Body of pancreas (tissue), 4 donors: ENCODE measurements around the gene MON1A. TPM values are rescaled to one million over a fixed set of nuclear protein-coding genes. Genes with fewer than 3 reads are reported as not detected.

Source experiments
- ATAC-seq: fragments of 150-250 bp; one replicate; pipeline ENCODE4 v1.9.1; 2016
- DNase-seq, 4 donors: peaks; one replicate each; pipeline ENCODE4 v3.0.0-alpha.2; 2019
- H3K27ac ChIP-seq, 4 donors: fragments of 200-600 bp; sonication (generic); 1 replicate in 3 of 4; 2 replicates in 1 of 4; pipeline versions ENCODE4 v1.5.1 to v1.6.1; 2016 to 2019; ENCODE audit warnings: mild to moderate bottlenecking in 1 of 4, mixed read lengths in 1 of 4, moderate library complexity in 1 of 4
- H3K27me3 ChIP-seq, 2 donors: fragments of 200-600 bp; sonication (generic); one replicate each; pipeline ENCODE4 v1.6.0; 2016; ENCODE audit warnings: mild to moderate bottlenecking in 1 of 2
- H3K36me3 ChIP-seq, 2 donors: fragments of 200-600 bp; sonication (generic); replicated peaks in 1 of 2; 2 replicates each; pipeline ENCODE4 v1.5.1; 2016; ENCODE audit warnings: low read depth in 2 of 2; ENCODE audit not compliant: insufficient read depth in 1 of 2
- H3K4me1 ChIP-seq: fragments of 200-600 bp; sonication (generic); one replicate; pipeline ENCODE4 v1.6.0; 2016
- H3K4me3 ChIP-seq, 2 donors: fragments of 200-600 bp; sonication (generic); 1 replicate in 1 of 2; 2 replicates in 1 of 2; pipeline ENCODE4 v1.5.1; 2016 to 2019
- H3K9me3 ChIP-seq, 3 donors: fragments of 200-600 bp; sonication (generic); 1 replicate in 2 of 3; 2 replicates in 1 of 3; pipeline ENCODE4 v1.5.1; 2016
- POLR2A ChIP-seq, 3 donors: fragments of 450-650 bp; IDR thresholded peaks; one replicate each; pipeline ENCODE4 v1.6.1; 2016; ENCODE audit warnings: antibody characterized with exemption in 3 of 3, mild to moderate bottlenecking in 2 of 3
- WGBS, 2 donors: methylation state at CpG; one replicate each; pipeline ENCODE4 v1.1.5; 2017; 5-methylcytosine and 5-hydroxymethylcytosine counted together
- intact Hi-C: fragments of 100-400 bp; cut with DNase I; formaldehyde crosslinking; loops from one replicate; pipeline ENCODE4 v1.15.1; 2023
- total RNA-seq, 2 donors: library from RNA; depleted of rRNA; stranded (reverse); fragments of >200 nt; gene quantifications; one replicate each; pipeline ENCODE4 v1.1.0, GENCODE V29; 2016
- TF ChIP-seq, protein P1 (sequence below), 7 experiments: fragments of 450-650 bp in 4 of 7; fragments of 200-600 bp in 3 of 7; sonication (generic) in 3 of 7; IDR thresholded peaks; one replicate each; pipeline ENCODE4 v1.5.1; 2016 to 2019; ENCODE audit warnings: antibody characterized with exemption in 7 of 7

MON1A gene
- total RNA-seq, 2 donors from 2014 or later = 4.9 to 13.5 TPM

DNA sequence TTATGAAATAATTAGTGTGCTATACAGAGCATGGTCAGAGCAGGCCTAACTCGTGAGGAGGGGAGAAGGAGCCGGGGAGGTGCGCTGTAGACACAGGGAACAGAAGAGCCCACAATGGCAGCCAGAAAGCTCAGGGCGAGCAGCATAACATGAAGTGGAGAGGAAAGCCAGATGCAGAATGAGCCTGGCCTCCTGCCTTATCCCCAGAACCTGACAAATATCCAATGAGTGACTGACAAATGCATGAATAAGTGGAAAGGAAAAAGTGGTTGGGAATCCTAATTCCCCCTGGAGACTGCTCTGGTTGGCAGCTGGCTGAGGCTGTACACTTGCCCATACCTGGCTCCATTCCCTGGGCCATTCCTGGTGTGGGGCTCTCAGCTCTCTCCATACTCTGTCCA, 16.7 kb downstream of the MON1A start:
- no peaks in the 10 kb centered on the region for H3K9me3 ChIP-seq
- H3K4me3 ChIP-seq = no peak overlapping the region
- intact Hi-C loops = no loop called here
- no peak for TF ChIP-seq POLR2A (IDR thresholded peaks at IDR 0.05)
- TF ChIP-seq, protein P1, sequence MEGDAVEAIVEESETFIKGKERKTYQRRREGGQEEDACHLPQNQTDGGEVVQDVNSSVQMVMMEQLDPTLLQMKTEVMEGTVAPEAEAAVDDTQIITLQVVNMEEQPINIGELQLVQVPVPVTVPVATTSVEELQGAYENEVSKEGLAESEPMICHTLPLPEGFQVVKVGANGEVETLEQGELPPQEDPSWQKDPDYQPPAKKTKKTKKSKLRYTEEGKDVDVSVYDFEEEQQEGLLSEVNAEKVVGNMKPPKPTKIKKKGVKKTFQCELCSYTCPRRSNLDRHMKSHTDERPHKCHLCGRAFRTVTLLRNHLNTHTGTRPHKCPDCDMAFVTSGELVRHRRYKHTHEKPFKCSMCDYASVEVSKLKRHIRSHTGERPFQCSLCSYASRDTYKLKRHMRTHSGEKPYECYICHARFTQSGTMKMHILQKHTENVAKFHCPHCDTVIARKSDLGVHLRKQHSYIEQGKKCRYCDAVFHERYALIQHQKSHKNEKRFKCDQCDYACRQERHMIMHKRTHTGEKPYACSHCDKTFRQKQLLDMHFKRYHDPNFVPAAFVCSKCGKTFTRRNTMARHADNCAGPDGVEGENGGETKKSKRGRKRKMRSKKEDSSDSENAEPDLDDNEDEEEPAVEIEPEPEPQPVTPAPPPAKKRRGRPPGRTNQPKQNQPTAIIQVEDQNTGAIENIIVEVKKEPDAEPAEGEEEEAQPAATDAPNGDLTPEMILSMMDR (IDR thresholded peaks at IDR 0.05) = no peak
- H3K27me3 ChIP-seq = no peaks in the 10 kb centered on the region
- no peak overlapping the region for H3K27ac ChIP-seq
- ATAC-seq (no peak), DNase-seq (no peak)
- no peaks in the 10 kb centered on the region for H3K4me1 ChIP-seq
- 81 to 85% methylated on average over 4 of the region's 4 CpGs for WGBS, 2 donors
- H3K36me3 ChIP-seq = peaks cover 0 to 2% of the 10 kb centered on the region in 2 donors

DNA sequence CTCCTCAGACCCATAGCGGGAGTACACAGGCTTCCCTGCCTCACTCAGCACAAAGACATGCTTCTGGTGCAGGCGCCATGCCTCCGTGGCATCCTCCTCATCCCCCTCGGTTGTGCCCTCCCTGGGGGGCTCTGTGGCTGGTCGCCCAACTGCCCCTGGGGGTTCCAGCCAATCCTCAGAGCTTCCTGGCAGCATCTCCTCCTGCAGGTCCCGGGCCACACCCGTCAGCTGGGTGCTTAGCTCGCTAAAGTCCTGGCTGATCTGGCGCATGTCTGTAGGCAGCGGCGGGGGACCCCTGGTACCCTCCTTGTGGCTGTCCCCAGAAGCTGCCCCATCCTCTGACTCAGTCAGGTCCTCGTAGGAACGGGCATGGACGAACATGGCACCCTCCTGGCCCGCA, 18.0 kb downstream of the MON1A start:
- TF ChIP-seq, protein P1 (IDR thresholded peaks at IDR 0.05) = no peak
- TF ChIP-seq POLR2A (IDR thresholded peaks at IDR 0.05) = no peak
- Histone ChIP-seq H3K4me3 (no peak overlapping the region), H3K27me3 (no peaks in the 10 kb centered on the region), H3K4me1 (peaks cover under 1% of the 10 kb centered on the region), H3K36me3 (peaks cover 0 to 2% of the 10 kb centered on the region in 2 donors), H3K9me3 (no peaks in the 10 kb centered on the region), H3K27ac (no peak overlapping the region)
- no peak for ATAC-seq
- 78 to 89% methylated on average over 6 to 14 of the region's 15 CpGs for WGBS, 2 donors
- DNase-seq = no peak
- intact Hi-C loops = no loop called here

DNA sequence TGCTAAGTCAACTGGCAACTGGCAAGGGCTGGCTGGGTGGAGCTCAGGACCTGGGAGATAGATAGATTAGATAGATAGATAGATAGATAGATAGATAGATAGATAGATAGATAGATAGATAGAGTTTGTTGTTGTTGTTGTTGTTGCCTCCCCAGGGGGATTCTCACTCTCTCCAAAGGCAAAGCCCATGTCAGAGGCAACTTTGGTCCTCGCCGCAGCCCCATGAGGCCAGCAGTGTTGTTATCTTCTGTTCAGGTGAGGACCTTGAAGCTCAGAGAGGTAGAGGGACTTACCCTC, 18.5 kb downstream of the MON1A start:
- TF ChIP-seq POLR2A (IDR thresholded peaks at IDR 0.05) = no peak
- Histone ChIP-seq H3K27me3 (no peaks in the 10 kb centered on the region), H3K4me3 (no peak overlapping the region), H3K9me3 (no peaks in the 10 kb centered on the region), H3K27ac (no peak overlapping the region), H3K4me1 (peaks cover 6% of the 10 kb centered on the region), H3K36me3 (peaks cover 0 to 2% of the 10 kb centered on the region in 2 donors)
- intact Hi-C loops = no loop called here
- WGBS, 2 donors = 95 to 100% methylated on average over 2 of the region's 2 CpGs
- DNase-seq (no peak), ATAC-seq (no peak)

DNA sequence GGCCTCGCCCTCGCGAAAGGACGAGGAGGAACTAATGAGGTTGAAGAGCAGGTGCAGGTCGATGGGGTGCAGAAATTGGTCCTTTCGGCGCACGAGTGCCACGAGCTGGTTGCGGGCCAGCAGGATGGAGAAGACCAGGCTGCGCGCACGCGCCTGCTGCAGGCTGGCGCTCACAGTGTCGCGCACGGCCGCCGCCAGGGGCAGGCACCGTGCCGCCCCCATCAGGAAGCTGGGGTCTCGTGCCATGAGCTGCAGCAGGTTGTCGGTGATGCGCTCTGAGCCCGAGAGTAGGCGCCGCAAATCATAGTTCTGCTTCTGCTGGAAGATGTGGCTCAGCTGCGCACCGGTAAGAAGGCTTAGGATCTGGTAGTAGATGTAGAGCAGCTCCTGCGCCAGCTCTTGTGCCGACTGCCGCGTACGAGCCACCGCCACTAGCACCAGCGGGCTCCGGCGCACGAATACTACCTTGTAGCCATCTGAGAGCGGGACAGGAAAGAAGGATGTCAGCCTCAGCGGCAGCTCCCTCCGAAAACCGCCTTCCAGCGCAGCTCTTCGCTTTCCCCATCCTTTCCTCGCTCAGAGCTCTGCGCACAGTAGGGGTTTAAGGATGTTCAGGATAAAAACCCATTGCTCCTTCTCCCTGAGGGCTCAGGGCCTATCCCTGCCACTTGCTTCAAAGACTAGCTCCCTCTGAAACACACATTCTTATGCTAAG, 19.0 kb downstream of the MON1A start:
- Histone ChIP-seq H3K4me1 (peaks cover 11% of the 10 kb centered on the region), H3K27me3 (no peaks in the 10 kb centered on the region), H3K9me3 (no peaks in the 10 kb centered on the region), H3K27ac (no peak overlapping the region), H3K36me3 (peaks cover 0 to 2% of the 10 kb centered on the region in 2 donors), H3K4me3 (no peak overlapping the region)
- TF ChIP-seq, protein P1 (IDR thresholded peaks at IDR 0.05) = no peak
- no peak for TF ChIP-seq POLR2A (IDR thresholded peaks at IDR 0.05)
- ATAC-seq (no peak), DNase-seq (no peak)
- WGBS, 2 donors = 83 to 87% methylated on average over 27 to 37 of the region's 48 CpGs
- intact Hi-C loops = no loop called here

DNA sequence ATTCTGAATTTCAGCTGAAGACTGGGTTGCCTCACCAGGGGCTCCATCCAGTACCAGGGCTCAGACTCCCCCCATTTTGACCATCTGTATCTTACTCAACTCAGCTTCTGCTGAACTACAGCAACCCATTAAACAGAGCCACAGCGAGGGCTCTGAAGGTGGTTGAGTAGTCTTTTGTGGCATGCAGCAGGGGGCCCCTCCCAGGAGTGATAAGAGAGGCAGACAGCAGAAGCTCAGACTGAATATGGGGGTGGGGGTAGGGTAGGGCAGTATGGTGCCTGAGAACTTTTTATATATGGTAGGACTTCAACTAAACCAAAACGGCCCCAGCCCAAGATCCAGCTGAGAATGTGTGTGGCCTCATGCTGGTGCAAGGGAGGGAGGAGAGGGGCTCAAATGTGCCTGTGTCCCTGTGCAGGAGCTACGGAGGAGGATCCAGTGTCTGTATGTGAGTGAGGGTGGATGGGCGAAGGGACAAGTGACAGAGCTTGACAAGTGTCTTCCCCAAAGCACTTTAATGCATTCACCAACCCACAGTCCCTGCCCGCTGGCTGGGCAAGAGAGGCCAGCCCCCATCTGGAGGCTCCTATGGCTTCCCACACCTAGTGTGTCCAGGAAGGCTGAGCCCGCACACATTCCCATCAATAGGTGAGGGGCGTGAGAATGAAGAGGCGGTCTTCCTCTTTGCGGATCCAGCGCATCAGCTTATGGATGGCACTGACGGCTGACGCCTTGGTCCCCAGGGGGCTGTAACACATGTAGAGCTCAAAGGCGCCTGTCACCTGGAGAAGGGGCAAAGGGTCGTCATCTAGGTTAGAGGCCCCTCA, 21.0 kb downstream of the MON1A start:
- Histone ChIP-seq H3K36me3 (peaks cover 0 to 2% of the 10 kb centered on the region in 2 donors), H3K27ac (no peak overlapping the region), H3K4me1 (peaks cover 24% of the 10 kb centered on the region), H3K4me3 (no peak overlapping the region), H3K9me3 (no peaks in the 10 kb centered on the region), H3K27me3 (no peaks in the 10 kb centered on the region)
- TF ChIP-seq POLR2A (IDR thresholded peaks at IDR 0.05) = no peak
- intact Hi-C loops = loop anchor here (5.0 kb wide), 1 partner anchor 101 kb away; no protein-coding TSS in a partner anchor
- 90 to 91% methylated on average over 13 to 14 of the region's 14 CpGs for WGBS, 2 donors
- no peak for ATAC-seq
- no peak for DNase-seq
